K562 (cell line): ENCODE results near the gene MAGI2. TPM values are rescaled to one million over a fixed set of nuclear protein-coding genes. Genes with fewer than 3 reads are reported as not detected.

Source experiments
- FOXK1 ChIP-seq: sonication (generic); formaldehyde crosslinking; IDR thresholded peaks from 2 replicates; pipeline ENCODE4 v1.8.0; 2022; ENCODE audit warnings: missing genetic modification reagents, mild to moderate bottlenecking, borderline replicate concordance
- FOXM1 ChIP-seq, 2 experiments: fragments of 450-650 bp in 1 of 2; sonication (generic) in 1 of 2; formaldehyde crosslinking in 1 of 2; IDR thresholded peaks; 2 replicates each; pipeline versions ENCODE4 v1.6.1 to v1.9.0; 2017 to 2022; ENCODE audit warnings: low read depth in 2 of 2, mild to moderate bottlenecking in 2 of 2, missing genetic modification reagents in 1 of 2, moderate library complexity in 1 of 2
- MCM5 ChIP-seq: fragments of 450-650 bp; IDR thresholded peaks from 2 replicates; pipeline ENCODE4 v1.6.1; 2016; ENCODE audit warnings: low read depth
- ZNF830 ChIP-seq: fragments of 250-450 bp; sonication (Bioruptor Pico); IDR thresholded peaks from 2 replicates; pipeline ENCODE4 v1.5.0; 2021; ENCODE audit warnings: mild to moderate bottlenecking
- polyA plus RNA-seq, 8 experiments: library from polyadenylated mRNA; depleted of rRNA in 4 of 8; stranded (reverse) in 5 of 8; unstranded in 3 of 8; fragments of >200 nt; fragmentation: Nextera tagmentation in 2 of 8; fragmentation: Illumina TruSeq in 1 of 8; extraction: Ambion mirVana in 2 of 8; extraction: Trizol in 1 of 8; gene quantifications; 2 replicates each; pipeline versions ENCODE4 v1.2.1 to v1.2.3, GENCODE V29; 2011 to 2014; ENCODE audit warnings: inconsistent platforms in 1 of 8, missing spikeins in 1 of 8
- total RNA-seq, 7 experiments: library from RNA; depleted of rRNA in 6 of 7; stranded (reverse); fragments of >200 nt in 6 of 7; fragmentation: Illumina TruSeq in 2 of 7; extraction: Trizol in 2 of 7; gene quantifications; 2 replicates each; pipeline versions ENCODE4 v1.2.1 to v1.2.3, GENCODE V29; 2011 to 2021; ENCODE audit warnings: low replicate concordance in 1 of 7
- TF ChIP-seq, protein P1 (sequence below), 2 experiments: fragments of 450-650 bp; IDR thresholded peaks; 2 replicates each; pipeline ENCODE4 v1.6.1; 2016; ENCODE audit warnings: mild to moderate bottlenecking in 2 of 2, borderline replicate concordance in 1 of 2, low read depth in 1 of 2, moderate library complexity in 1 of 2
- TF ChIP-seq, protein P2 (sequence below): fragments of 200-400 bp; formaldehyde crosslinking; IDR thresholded peaks from 2 replicates; pipeline ENCODE4 v1.6.1; 2017; ENCODE audit warnings: mild to moderate bottlenecking, low read depth, low read length, moderate library complexity

The MAGI2 gene
- total and polyA plus RNA-seq, 9 of the 15 experiments (the other 6 are each of a cell fraction or from before 2014, with no cell fraction given): 0.27 to 1.4 (median 0.70) TPM

DNA sequence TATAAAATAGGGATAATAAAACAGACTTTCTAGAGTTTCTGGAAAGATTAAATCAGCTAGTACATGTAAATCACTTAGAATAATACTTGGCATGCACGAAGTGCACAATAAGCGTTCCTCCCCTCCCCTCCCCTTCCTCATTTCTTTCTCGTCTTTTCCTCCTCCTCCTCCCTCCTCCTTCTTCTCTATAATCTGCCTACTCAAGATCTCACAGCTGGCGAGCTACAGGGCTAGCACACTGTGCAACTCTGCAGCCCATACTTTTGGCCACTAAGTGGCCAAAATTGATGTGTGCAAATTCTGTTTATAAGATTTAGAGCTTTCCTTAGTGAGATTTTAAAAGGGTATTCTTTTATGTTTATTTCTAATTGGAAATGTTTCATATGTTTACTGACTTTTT is 1089.6 kb downstream of the MAGI2 start (continued):
- TF ChIP-seq, protein P1, sequence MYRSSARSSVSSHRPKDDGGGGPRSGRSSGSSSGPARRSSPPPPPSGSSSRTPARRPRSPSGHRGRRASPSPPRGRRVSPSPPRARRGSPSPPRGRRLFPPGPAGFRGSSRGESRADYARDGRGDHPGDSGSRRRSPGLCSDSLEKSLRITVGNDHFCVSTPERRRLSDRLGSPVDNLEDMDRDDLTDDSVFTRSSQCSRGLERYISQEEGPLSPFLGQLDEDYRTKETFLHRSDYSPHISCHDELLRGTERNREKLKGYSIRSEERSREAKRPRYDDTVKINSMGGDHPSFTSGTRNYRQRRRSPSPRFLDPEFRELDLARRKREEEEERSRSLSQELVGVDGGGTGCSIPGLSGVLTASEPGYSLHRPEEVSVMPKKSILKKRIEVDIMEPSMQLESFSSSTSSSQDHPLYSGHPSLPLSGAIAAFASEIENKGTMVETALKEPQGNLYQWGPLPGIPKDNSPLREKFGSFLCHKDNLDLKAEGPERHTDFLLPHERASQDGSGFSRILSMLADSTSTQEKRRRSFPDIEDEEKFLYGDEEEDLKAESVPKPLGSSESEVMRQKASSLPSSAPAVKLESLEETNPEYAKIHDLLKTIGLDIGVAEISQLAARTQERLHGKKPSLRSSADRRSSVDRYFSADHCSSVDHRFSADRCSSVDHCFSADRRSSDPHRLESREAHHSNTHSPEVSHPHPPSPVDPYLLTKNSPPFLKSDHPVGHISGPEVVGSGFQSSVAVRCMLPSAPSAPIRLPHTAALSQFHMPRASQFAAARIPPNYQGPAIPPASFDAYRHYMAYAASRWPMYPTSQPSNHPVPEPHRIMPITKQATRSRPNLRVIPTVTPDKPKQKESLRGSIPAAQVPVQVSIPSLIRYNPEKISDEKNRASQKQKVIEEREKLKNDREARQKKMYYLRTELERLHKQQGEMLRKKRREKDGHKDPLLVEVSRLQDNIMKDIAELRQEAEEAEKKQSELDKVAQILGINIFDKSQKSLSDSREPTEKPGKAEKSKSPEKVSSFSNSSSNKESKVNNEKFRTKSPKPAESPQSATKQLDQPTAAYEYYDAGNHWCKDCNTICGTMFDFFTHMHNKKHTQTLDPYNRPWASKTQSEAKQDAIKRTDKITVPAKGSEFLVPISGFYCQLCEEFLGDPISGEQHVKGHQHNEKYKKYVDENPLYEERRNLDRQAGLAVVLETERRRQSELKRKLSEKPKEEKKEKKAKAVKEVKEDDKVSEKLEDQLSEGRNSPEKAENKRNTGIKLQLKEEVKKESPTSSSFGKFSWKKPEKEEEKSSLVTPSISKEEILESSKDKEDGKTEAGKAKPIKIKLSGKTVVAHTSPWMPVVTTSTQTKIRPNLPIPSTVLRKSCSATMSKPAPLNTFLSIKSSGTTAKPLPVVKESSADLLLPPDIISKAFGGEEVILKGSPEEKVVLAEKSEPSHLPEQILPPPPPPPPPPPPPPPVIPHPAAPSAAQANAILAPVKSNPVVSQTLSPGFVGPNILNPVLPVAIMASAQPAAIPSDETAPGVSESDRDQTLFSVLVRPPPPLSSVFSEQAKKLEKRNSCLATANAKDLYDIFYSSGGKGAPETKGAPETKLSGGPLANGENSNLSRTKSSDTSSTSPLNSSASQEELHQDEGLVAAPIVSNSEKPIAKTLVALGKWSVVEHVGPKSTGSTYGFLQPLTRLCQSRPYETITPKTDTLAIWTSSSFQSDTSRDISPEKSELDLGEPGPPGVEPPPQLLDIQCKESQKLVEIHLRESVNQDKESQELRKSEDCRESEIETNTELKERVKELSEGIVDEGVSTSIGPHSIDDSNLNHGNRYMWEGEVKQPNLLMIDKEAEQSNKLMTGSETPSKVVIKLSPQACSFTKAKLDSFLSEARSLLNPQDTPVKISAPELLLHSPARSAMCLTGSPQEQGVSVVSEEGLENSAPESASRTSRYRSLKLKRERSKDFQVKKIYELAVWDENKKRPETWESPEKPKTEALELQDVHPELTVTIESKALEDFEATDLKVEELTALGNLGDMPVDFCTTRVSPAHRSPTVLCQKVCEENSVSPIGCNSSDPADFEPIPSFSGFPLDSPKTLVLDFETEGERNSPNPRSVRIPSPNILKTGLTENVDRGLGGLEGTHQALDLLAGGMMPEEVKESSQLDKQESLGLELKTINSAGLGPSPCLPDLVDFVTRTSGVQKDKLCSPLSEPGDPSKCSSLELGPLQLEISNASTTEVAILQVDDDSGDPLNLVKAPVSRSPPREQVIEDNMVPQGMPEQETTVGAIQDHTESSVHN (IDR thresholded peaks at IDR 0.05; ENCODE audit: borderline replicate concordance in 1 of 2, low read depth in 1 of 2): no peak
- TF ChIP-seq FOXK1 (CRISPR knock-in tag): no peak
- TF ChIP-seq ZNF830 (CRISPR knock-in tag): no peak
- TF ChIP-seq, protein P2, sequence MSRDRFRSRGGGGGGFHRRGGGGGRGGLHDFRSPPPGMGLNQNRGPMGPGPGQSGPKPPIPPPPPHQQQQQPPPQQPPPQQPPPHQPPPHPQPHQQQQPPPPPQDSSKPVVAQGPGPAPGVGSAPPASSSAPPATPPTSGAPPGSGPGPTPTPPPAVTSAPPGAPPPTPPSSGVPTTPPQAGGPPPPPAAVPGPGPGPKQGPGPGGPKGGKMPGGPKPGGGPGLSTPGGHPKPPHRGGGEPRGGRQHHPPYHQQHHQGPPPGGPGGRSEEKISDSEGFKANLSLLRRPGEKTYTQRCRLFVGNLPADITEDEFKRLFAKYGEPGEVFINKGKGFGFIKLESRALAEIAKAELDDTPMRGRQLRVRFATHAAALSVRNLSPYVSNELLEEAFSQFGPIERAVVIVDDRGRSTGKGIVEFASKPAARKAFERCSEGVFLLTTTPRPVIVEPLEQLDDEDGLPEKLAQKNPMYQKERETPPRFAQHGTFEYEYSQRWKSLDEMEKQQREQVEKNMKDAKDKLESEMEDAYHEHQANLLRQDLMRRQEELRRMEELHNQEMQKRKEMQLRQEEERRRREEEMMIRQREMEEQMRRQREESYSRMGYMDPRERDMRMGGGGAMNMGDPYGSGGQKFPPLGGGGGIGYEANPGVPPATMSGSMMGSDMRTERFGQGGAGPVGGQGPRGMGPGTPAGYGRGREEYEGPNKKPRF: no peak
- TF ChIP-seq MCM5: no peak
- TF ChIP-seq FOXM1 (IDR thresholded peaks at IDR 0.05; ENCODE audit: low read depth): no peak
- no peak for TF ChIP-seq FOXM1 (CRISPR knock-in tag; IDR thresholded peaks at IDR 0.05; ENCODE audit: low read depth)
